ENCODE data around the gene MCF2L.

DNA sequence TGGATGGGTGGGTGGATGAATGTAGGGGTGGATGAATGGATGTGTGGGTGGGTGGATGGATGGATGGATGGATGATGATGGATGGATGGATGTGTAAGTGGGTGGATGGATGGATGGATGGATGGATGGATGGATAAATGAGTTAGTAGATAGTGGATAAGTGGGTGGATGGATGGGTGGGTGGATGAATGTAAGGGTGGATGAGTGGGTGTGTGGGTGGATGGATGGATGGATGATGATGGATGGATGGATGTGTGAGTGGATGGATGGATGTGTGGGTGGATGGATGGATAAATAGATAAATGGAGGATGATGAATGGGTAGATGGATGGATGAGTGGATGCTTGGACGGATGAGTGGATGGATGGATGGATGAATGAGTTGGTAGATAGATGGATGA is 3.2 kb downstream of the MCF2L start:
- TF ChIP-seq CTCF (IDR thresholded peaks at IDR 0.05; ENCODE audit: insufficient read depth, low read length) (no peak), GABPA (IDR thresholded peaks at IDR 0.05; ENCODE audit: low read depth) (no peak), POLR2AphosphoS5 (IDR thresholded peaks at IDR 0.05; ENCODE audit: low read depth) (no peak)

Measured in HL-60 (cell line).